Measurements from ENCODE around the gene SLMAP. TPM values are rescaled to one million over a fixed set of nuclear protein-coding genes. Genes with fewer than 3 reads are reported as not detected.
A peak's percentile ranks its signal among the peaks of the same experiment; 100 is the strongest.

SLMAP gene
- total and polyA plus RNA-seq, 9 donors: 39.3 to 63.2 (median 47.6) TPM

DNA sequence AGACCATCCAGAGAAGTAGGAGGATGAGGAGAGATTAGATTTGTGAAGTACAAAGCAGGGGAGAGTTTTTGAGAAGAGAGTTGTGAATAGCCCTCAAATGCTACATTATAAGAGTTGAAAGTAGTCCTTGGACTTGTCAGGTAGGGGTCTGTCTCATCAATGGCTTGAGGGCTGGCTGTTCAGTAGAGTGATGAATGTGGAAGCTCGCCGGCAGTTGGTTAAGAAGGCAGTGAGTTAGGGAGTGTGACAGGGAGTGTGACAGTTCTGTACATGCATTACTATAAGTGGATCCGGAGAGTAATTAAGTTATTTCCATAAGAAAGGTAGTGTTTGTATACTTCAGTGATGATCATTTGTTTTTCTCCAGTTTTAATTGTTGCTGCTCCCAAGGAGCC lies 32.5 kb downstream of the SLMAP start:
- H3K9me3 ChIP-seq (replicated peaks; ENCODE audit: control insufficient read depth, low read depth, low read length): no peaks in the 10 kb centered on the region
- no peak overlapping the region for H3K4me3 ChIP-seq (ENCODE audit: low read length)
- no peaks in the 10 kb centered on the region for H3K36me3 ChIP-seq (ENCODE audit: control insufficient read depth, insufficient read depth, low read length)
- H3K27me3 ChIP-seq (ENCODE audit: control insufficient read depth, insufficient read depth, low read length): no peaks in the 10 kb centered on the region
- 87% methylated on average over 2 of the region's 3 CpGs for WGBS (ENCODE audit: insufficient coverage)
- H3K4me1 ChIP-seq (ENCODE audit: control insufficient read depth, insufficient read depth, low read length): no peaks in the 10 kb centered on the region
- H3K27ac ChIP-seq (ENCODE audit: low read length): no peak overlapping the region
- no peak for DNase-seq

DNA sequence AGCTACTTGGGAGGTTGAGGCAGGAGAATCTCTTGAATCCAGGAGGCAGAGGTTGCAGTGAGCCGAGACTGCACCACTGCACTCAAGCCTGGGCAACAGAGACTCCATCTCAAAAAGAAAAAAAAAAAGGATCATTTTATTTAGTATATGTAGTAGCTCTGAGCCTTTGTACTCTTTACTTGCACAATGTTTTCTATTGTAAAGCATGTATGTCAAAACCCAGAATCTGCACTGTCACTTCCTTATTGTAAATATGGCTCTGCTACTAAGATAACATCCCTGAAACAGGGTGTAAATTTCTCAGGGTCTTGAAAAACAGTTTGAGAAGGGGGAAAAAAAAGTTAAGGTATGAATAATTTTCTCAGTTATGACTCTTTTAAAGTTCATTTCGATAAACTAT lies 35.1 kb downstream of the SLMAP start:
- WGBS (ENCODE audit: insufficient coverage): no CpG with 5 or more reads among the region's 2 CpGs
- Histone ChIP-seq H3K4me3 (ENCODE audit: low read length) (no peak overlapping the region), H3K27me3 (ENCODE audit: control insufficient read depth, insufficient read depth, low read length) (no peaks in the 10 kb centered on the region), H3K9me3 (replicated peaks; ENCODE audit: control insufficient read depth, low read depth, low read length) (no peaks in the 10 kb centered on the region), H3K27ac (ENCODE audit: low read length) (no peak overlapping the region), H3K36me3 (ENCODE audit: control insufficient read depth, insufficient read depth, low read length) (no peaks in the 10 kb centered on the region), H3K4me1 (ENCODE audit: control insufficient read depth, insufficient read depth, low read length) (no peaks in the 10 kb centered on the region)
- no peak for DNase-seq

- no CpG with 5 or more reads among the region's 1 CpG for WGBS (ENCODE audit: insufficient coverage)
- Histone ChIP-seq H3K4me1 (ENCODE audit: control insufficient read depth, insufficient read depth, low read length) (no peaks in the 10 kb centered on the region), H3K27ac (ENCODE audit: low read length) (no peak overlapping the region)
These were observed 36.1 kb downstream of the SLMAP start for GRCh38 chr3:57792198-57792597.

GRCh38 chr3:57793737-57794187 lies 37.7 kb downstream of the SLMAP start:
- Histone ChIP-seq H3K4me3 (ENCODE audit: low read length) (no peak overlapping the region), H3K27me3 (ENCODE audit: control insufficient read depth, insufficient read depth, low read length) (no peaks in the 10 kb centered on the region), H3K4me1 (ENCODE audit: control insufficient read depth, insufficient read depth, low read length) (no peaks in the 10 kb centered on the region), H3K27ac (ENCODE audit: low read length) (no peak overlapping the region), H3K9me3 (replicated peaks; ENCODE audit: control insufficient read depth, low read depth, low read length) (no peaks in the 10 kb centered on the region), H3K36me3 (ENCODE audit: control insufficient read depth, insufficient read depth, low read length) (no peaks in the 10 kb centered on the region)
- no CpG with 5 or more reads among the region's 4 CpGs for WGBS (ENCODE audit: insufficient coverage)
- no peak for DNase-seq

More at GRCh38 chr3:57792198-57792597, 36.1 kb downstream of the SLMAP start:
- no peak overlapping the region for H3K4me3 ChIP-seq (ENCODE audit: low read length)
- H3K9me3 ChIP-seq (replicated peaks; ENCODE audit: control insufficient read depth, low read depth, low read length): no peaks in the 10 kb centered on the region
- H3K27me3 ChIP-seq (ENCODE audit: control insufficient read depth, insufficient read depth, low read length): no peaks in the 10 kb centered on the region
- DNase-seq: no peak
- no peaks in the 10 kb centered on the region for H3K36me3 ChIP-seq (ENCODE audit: control insufficient read depth, insufficient read depth, low read length)

GRCh38 chr3:57794501-57794900 lies 38.4 kb downstream of the SLMAP start:
- Histone ChIP-seq H3K4me1 (ENCODE audit: control insufficient read depth, insufficient read depth, low read length) (no peaks in the 10 kb centered on the region), H3K27me3 (ENCODE audit: control insufficient read depth, insufficient read depth, low read length) (no peaks in the 10 kb centered on the region), H3K9me3 (replicated peaks; ENCODE audit: control insufficient read depth, low read depth, low read length) (no peaks in the 10 kb centered on the region), H3K27ac (ENCODE audit: low read length) (no peak overlapping the region), H3K36me3 (ENCODE audit: control insufficient read depth, insufficient read depth, low read length) (no peaks in the 10 kb centered on the region), H3K4me3 (ENCODE audit: low read length) (no peak overlapping the region)
- no peak for DNase-seq
- WGBS (ENCODE audit: insufficient coverage): no CpG with 5 or more reads among the region's 4 CpGs

DNA sequence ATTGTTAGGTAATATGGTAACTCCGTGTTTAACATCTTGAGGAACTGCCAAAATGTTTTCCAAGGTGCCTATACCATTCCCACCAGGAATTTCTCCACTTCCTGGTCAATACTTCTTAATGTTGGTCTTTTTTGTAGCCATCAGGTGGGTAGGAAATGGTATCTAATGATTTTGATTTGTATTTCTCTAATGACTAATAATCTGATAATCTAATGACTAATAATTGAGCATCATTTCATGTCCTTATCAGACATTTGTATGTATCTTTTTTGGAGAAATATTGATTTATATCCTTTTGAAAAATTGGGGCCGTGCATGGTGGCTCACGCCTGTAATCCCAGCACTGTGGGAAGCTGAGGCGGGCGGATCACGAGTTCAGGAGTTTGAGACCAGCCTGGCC lies 38.8 kb downstream of the SLMAP start:
- Histone ChIP-seq H3K4me1 (ENCODE audit: control insufficient read depth, insufficient read depth, low read length) (no peaks in the 10 kb centered on the region), H3K9me3 (replicated peaks; ENCODE audit: control insufficient read depth, low read depth, low read length) (no peaks in the 10 kb centered on the region), H3K27ac (ENCODE audit: low read length) (no peak overlapping the region), H3K4me3 (ENCODE audit: low read length) (no peak overlapping the region), H3K27me3 (ENCODE audit: control insufficient read depth, insufficient read depth, low read length) (no peaks in the 10 kb centered on the region), H3K36me3 (ENCODE audit: control insufficient read depth, insufficient read depth, low read length) (no peaks in the 10 kb centered on the region)
- DNase-seq: no peak
- WGBS (ENCODE audit: insufficient coverage): 100% methylated on average over 5 of the region's 6 CpGs

GRCh38 chr3:57796261-57796660 lies 40.2 kb downstream of the SLMAP start:
- Histone ChIP-seq H3K4me1 (ENCODE audit: control insufficient read depth, insufficient read depth, low read length) (peaks cover 2% of the 10 kb centered on the region), H3K27ac (ENCODE audit: low read length) (no peak overlapping the region), H3K27me3 (ENCODE audit: control insufficient read depth, insufficient read depth, low read length) (no peaks in the 10 kb centered on the region), H3K9me3 (replicated peaks; ENCODE audit: control insufficient read depth, low read depth, low read length) (no peaks in the 10 kb centered on the region), H3K36me3 (ENCODE audit: control insufficient read depth, insufficient read depth, low read length) (no peaks in the 10 kb centered on the region), H3K4me3 (ENCODE audit: low read length) (no peak overlapping the region)
- no peak for DNase-seq
- WGBS (ENCODE audit: insufficient coverage): no CpG with 5 or more reads among the region's 4 CpGs

GRCh38 chr3:57797701-57798487 lies 41.8 kb downstream of the SLMAP start:
- peaks cover 2% of the 10 kb centered on the region for H3K4me1 ChIP-seq (ENCODE audit: control insufficient read depth, insufficient read depth, low read length)

GRCh38 chr3:57803647-57804081 lies 47.6 kb downstream of the SLMAP start:
- 36% methylated on average over 1 of the region's 3 CpGs for WGBS (ENCODE audit: insufficient coverage)
- H3K27me3 ChIP-seq (ENCODE audit: control insufficient read depth, insufficient read depth, low read length): no peaks in the 10 kb centered on the region
- H3K9me3 ChIP-seq (replicated peaks; ENCODE audit: control insufficient read depth, low read depth, low read length): no peaks in the 10 kb centered on the region
- no peak overlapping the region for H3K27ac ChIP-seq (ENCODE audit: low read length)
- peak; percentile 91 for DNase-seq
- H3K36me3 ChIP-seq (ENCODE audit: control insufficient read depth, insufficient read depth, low read length): no peaks in the 10 kb centered on the region
- peaks cover 2% of the 10 kb centered on the region for H3K4me1 ChIP-seq (ENCODE audit: control insufficient read depth, insufficient read depth, low read length)
- H3K4me3 ChIP-seq (ENCODE audit: low read length): no peak overlapping the region

More at GRCh38 chr3:57797701-57798487, 41.8 kb downstream of the SLMAP start:
- Histone ChIP-seq H3K9me3 (replicated peaks; ENCODE audit: control insufficient read depth, low read depth, low read length) (no peaks in the 10 kb centered on the region), H3K27me3 (ENCODE audit: control insufficient read depth, insufficient read depth, low read length) (no peaks in the 10 kb centered on the region), H3K36me3 (ENCODE audit: control insufficient read depth, insufficient read depth, low read length) (no peaks in the 10 kb centered on the region), H3K27ac (ENCODE audit: low read length) (no peak overlapping the region), H3K4me3 (ENCODE audit: low read length) (no peak overlapping the region)
- no CpG with 5 or more reads among the region's 3 CpGs for WGBS (ENCODE audit: insufficient coverage)
- DNase-seq: no peak

DNA sequence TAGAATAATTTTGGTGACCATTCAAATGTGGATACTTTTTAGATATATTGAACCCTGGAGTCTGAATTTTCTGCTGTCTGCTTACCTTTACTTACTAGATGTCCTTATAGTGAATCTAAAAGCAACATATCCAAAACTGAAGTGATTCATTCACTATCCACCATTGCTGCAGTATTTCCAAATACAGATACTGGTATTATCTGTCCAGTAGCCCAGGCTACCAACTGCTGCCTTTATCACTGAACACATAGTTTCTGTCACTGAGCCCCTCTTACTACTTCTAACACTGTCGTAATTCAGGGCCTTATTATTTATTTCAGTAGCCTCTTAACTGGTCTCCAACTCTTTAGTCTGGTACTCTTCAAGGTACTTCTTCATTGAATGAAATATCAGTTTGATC lies 49.2 kb downstream of the SLMAP start:
- Histone ChIP-seq H3K4me1 (ENCODE audit: control insufficient read depth, insufficient read depth, low read length) (peaks cover 2% of the 10 kb centered on the region), H3K9me3 (replicated peaks; ENCODE audit: control insufficient read depth, low read depth, low read length) (no peaks in the 10 kb centered on the region), H3K4me3 (ENCODE audit: low read length) (no peak overlapping the region), H3K27me3 (ENCODE audit: control insufficient read depth, insufficient read depth, low read length) (no peaks in the 10 kb centered on the region), H3K27ac (ENCODE audit: low read length) (no peak overlapping the region), H3K36me3 (ENCODE audit: control insufficient read depth, insufficient read depth, low read length) (no peaks in the 10 kb centered on the region)
- WGBS (ENCODE audit: insufficient coverage): no CpG with 5 or more reads among the region's 1 CpG
- no peak for DNase-seq

All from muscle of leg (tissue), 11 donors.